SH-SY5Y (cell line): ENCODE data around the gene MSH5.
A peak's percentile ranks its signal among the peaks of the same experiment; 100 is the strongest.

Experiments used
- GATA2 ChIP-seq: IDR thresholded peaks from 2 replicates; pipeline ENCODE4 v1.6.1; 2011; ENCODE audit warnings: mild to moderate bottlenecking, low read depth, low read length
- GATA3 ChIP-seq: IDR thresholded peaks from 2 replicates; pipeline ENCODE4 v1.6.1; 2011; ENCODE audit warnings: low read depth, mild to moderate bottlenecking, low read length, moderate library complexity

Gene MSH5

DNA sequence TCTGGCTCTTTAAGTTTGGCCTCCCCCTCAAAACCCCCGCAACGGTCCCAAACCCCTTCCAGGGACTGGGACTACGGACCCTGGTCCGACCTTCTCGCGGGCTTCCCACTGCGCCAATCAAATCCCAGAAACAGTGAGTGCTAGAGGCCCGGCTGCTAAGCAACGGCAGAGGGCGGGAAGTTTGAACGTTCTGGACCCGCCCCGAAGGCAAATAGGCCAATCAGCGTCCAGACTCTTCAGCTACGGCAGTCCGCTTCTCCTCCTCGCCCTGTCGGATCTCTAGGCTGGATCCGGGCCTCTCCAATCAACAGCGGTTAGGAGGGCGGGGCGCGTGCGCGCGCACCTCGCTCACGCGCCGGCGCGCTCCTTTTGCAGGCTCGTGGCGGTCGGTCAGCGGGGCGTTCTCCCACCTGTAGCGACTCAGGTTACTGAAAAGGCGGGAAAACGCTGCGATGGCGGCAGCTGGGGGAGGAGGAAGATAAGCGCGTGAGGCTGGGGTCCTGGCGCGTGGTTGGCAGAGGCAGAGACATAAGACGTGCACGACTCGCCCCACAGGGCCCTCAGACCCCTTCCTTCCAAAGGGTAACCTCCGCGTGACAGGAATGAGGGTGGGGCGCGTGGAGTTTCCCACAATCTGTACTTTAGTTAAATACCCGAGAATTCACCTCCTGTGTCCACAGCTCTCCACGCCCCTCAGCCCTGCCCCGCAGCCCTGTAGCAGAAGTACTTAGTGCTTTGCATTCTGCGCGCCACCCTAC, at the start of gene MSH5:
MSH5 (plus strand) TSS at position 367 of the 758 bp plus-strand sequence. CDS start 462 bp downstream, outside the sequence.
- TF ChIP-seq GATA2 (no peak), GATA3 (no peak)

DNA sequence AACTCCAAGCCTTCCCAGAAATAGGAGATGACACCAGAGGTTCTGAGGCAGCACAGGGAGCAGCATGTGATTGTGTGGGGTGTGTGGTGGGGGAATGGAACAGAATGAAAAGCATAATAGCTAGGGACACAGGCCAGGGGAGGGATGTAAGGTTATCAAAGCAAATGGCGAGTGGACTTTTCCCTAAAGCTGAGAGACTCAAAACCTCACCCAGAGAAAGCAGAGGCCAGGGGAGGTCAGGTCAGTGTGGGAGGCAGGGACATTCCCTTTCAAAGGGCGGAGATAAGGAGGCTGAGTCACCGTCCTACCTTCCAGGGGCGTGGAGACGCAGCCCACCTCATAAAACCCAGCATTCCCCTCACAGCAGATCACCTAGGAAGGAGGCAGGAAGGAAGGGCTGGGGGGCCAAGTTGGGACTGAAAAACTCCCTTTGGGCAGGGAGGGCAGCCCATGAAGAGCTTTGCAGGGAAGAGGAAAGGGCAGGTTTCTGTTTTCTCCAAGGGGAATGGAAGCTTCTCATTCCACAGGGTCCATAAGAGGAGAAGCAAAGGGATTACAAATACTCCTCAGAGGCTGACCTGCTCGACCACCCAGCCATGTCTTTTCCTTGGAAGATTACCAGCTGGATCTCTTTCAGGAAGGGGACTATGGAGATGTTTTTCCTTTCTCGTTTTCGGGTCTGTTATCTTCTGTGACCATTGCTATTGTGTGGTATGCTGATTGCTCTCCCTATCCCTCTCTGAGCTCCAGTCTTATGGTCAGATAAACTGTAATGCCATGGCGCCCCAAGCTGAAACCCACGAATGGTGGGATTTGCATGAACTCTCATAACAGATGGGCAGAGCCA, 49.4 kb upstream of the MSH5 start:
- no peak for TF ChIP-seq GATA2
- TF ChIP-seq GATA3 = no peak

DNA sequence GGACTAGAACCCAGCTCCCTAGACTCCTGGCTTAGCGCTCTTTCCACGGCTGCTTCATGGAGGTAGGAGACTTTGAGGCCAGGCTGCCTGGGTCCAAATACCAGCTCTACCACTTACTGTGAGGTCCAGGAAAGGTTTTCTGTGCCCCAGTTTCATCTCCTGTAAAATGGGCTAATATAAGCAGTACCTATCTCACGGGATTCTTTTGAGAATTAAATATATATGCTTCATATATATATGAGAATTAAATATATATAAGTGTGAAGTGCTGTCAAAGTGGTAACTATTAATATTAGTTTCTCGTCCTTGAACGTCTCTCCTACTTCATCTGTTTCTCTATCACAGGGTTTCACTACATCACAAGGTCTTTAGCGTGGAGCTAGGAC, 48.7 kb upstream of the MSH5 start:
- no peak for TF ChIP-seq GATA2
- no peak for TF ChIP-seq GATA3

DNA sequence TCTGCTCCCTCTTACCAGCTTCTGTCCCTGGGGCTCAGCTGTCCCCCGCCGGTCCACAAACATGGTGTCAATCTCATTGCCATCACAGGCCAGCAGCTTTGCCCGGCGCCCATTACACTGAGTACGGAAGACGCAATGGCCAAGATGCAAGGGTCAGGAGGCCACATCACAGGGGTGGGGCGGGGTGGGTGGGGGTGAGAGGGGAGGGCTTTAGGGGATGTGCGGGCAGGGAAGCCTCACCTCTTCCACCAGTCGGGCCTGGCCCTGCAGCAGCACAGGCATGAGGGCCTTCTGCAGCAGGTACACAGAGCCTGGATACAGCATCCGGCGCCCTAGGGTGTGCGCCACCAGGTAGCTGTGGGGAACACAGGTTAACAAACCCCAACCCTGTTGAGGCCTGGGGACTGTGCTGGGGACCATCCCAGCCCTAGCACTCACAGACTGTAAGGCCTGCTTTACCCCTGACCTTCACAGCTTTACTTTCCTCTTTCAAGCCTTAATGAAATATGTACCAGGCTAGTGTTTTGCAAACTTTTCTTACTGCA, 48.2 kb upstream of the MSH5 start:
- no peak for TF ChIP-seq GATA3
- no peak for TF ChIP-seq GATA2

DNA sequence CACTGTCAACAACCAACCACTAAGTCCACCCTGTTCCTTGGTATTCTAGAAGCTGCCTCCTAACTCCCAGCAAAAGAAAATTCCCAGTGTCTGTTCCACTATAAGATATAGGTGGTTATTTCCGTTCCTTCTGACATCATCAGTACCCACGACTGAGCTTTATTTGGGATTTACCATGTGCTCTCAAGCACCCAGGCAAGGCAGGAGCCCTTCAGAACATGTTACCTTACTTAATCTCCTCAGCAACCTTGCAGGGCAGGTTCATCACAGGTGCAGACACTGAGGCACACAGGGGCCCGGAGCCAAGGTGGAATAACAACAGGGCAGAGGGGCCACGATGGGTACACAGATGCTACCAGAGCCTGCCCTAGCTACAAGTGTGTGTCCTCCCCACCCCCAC, 47.5 kb upstream of the MSH5 start:
- TF ChIP-seq GATA2 = no peak
- no peak for TF ChIP-seq GATA3

DNA sequence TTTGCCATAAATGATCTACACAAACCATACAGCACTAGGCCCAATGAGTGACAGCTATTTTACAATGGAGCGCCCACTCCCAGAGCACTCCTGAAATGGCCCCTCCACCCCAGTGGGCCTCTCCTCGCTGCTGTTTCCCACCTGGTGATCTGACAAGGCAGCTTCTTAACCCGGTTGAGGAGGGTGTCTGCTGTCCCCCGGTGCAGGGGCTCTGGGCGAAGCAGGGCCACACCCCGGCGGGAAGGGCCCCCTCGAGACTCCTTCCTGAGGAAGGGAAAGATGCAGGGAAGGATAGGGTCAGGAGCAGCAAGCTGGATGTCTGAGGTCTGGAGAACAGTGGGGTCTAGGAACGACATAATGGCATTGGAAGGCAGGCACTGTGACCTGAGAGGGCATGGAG, 46.9 kb upstream of the MSH5 start:
- no peak for TF ChIP-seq GATA2
- no peak for TF ChIP-seq GATA3

DNA sequence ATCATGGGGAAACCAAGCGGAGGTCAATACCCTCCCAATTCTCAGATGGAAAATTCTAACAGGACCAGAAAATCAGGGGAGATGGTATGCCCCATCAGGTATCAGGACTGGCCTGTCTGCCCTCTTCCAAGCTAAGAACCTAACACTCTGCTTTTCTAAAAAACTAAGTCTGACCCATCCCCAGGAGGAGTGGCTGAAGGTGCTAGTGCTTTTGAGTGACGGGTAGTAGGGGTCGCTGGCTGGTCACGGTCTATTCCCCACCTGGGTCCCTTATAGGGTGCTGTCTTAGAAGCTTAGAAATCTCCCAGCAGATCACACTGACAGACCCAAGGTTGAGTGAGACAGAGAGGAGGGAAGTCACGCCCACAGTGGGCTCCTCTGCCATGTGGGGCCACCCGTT, 46.3 kb upstream of the MSH5 start:
- no peak for TF ChIP-seq GATA3
- TF ChIP-seq GATA2 = no peak

DNA sequence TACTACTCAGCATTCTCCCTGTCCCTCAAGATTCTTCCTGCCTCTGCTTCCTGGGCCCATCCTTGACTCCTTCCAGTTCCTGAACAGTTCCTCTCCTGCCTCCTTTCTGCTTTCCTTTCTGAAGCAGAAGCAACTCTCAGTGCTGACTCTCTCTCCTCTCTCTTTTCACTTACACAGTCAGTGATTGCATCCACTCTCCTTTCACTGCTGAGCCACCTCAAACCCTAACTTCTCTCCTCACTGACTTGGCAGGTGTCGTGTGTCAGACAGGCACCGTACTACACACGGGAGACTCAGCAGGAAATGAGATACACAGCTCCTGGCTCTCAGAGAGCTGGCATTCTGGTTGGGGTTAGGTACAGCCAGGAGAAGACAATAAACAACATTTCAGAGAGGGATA, 42.2 kb upstream of the MSH5 start:
- no peak for TF ChIP-seq GATA2

DNA sequence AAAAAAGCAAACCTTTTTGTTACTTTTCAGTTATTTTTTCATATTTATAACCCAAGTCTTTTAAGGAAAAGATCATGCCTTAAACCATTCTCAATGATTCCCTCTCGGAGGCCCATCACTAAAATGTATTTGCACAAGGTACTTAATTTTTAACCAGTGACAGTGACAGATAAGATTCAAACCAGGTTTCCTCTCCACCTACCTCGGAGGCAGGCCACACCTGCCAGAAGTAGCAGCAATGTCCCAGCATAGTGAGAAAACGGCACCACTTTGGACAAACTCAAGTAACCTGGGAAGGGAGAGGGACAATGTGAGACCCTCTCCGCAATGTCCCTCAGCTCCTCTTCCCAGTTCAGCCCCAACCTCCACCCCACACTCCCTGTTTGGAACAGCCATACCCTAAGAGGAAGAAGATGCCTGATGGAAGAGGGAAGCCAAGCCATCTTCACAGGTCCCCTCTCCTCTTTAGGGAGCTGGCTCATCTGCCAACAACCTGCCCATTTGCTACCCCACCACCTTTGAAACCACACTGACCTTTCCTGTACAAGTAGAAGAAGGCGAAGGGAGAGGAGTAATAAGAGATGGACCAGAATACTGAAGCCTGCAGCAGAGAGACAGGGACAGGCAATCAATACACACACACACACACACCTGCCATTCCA, 38.9 kb upstream of the MSH5 start:
- TF ChIP-seq GATA3 = no peak
- no peak for TF ChIP-seq GATA2

DNA sequence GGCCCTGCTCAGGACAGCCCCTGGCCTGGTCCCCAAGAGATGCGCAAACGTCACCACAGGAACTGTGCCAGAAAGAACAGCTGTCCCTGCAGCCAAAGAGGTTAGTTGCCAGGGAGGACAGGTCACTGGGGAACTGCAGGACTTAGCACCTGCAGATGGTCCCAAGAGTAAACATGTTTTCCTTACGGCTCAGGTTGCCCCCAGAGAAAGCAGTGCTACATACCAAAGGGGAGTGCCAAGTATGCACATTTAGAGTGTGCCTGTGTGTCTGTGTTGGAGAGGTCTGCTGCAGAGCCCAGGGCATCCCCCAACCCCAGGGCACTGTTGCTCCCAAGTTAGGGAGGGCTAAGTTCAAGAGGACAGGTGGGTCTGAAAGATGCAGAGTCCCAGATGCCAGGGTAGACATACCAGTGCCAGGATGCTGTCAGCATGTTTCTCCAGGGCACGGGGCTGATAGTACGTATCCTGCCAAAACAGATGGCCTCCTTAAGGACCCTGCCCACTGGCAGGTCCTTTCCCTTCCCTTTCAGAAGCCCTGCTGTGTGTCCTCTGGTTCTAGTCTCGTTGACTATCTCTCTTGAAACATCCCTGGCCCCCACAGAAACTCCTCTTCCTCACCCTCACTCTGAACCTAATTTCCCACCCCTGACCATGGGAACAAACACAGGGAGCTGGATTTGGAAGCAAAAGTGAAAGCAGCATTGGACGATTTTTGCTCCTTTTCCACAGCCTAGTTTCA, 38.0 kb upstream of the MSH5 start:
- no peak for TF ChIP-seq GATA2
- TF ChIP-seq GATA3 = no peak

DNA sequence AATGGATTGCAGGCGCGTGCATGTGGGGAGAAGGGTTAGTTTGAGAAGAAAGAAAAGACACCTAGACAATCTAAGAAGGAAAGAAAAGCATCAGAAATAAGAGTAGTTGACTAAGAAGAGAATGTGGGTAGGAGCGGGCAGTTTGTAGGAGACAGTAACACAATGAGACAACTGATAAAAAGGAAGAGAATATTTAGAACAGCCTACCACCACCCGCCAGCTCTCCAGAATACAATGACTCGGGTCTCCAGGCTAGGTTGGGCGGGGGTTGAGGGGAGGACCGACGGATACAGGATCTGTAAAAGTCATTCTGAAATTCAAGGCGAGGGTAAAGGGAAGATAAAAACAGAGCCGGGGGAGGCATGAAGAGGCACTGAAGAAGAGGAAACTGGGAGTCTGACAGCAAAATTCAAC, 37.4 kb upstream of the MSH5 start:
- no peak for TF ChIP-seq GATA2
- TF ChIP-seq GATA3 = no peak

DNA sequence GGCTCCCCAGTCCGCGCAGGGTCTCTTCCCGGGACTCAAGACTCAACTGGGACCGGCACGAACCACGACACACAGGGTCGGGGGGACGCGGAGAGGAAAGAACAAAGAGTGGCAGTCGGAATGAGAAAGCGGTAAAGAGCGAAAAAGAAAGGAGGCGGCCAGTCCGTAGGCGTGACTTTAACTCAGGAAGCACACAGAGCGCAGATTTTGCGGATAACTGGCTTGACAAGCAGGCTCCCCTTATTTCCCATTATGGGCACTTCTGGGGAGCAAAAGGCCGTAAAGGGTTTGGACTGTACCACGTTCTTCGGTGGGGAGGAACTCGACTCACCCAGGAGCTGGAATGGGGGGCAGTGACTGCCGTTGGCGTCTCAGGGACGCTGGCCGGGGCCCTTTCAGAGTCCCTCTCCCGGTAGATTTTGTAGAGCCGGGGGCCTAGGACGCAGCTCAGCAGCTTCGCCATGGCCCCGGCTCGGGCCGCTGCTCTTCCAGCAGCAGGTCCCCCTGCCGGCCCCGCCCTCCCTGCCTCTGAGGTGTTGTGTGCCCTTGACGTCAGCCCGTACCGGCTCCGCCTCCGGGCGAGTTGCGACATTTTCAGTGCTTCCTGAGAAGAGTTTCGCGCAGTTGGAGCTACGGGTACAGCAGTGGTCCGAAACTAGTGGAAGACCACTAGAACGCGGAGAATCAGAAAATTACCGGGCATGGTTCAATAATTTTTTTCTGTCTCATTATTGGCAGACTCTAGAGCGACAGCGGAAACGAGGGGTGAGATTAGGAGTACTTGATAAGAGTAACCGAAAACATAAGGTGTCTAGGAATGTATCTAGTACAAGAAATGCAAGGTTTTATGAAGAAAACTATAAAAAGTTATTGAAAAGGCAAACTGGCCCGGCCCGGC, 36.7 kb upstream of the MSH5 start, which contains the start of gene ABHD16A:
ABHD16A (minus strand) TSS at position 506 of the 898 bp plus-strand sequence; CDS start at position 463, 43 bp downstream.
- TF ChIP-seq GATA3 (no peak), GATA2 (peak; percentile 34; the same call in 1 of the 2 replicates)

DNA sequence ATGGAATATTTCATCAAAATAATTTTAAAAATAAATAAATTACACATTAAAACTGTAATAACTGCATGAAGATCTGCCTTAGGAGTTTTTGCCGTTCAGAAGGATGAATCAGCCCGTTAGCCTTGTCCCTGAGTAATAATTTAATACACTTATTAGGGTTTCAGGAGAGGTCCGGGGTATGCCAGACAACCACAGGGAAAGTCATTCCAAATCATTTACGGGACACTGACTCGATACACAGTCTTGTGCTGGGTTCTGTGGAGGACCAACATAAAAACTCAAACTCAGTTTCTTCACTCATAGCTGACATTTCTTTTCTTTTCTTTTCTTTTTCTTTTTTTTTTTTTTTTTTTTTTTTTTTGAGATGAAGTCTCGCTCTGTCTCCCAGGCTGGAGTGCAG, 33.9 kb upstream of the MSH5 start:
- TF ChIP-seq GATA2 (no peak), GATA3 (no peak)

DNA sequence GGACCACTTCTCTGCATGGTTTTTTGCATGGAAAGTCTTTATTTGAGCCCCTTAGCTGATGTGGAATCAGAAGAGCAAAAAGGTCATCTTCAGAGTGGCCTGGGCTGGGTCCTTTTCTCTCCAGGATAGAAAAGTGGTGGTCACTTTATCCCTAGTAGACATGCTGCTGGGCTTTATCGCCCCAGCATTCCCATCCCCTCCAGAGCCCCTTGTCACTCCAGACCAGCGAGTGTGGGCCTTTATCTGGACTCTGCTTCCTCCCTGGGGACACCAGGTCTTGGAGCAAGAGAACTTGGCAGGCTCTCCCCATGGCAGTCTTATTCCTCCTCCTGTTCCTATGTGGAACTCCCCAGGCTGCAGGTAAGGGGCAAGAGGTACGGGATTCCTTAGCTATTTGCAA, 33.2 kb upstream of the MSH5 start, which contains the start of gene LY6G6F:
LY6G6F (plus strand) TSS at position 268 of the 400 bp plus-strand sequence; CDS start at position 309, 41 bp downstream.
- no peak for TF ChIP-seq GATA2
- no peak for TF ChIP-seq GATA3
